Neural cell (in vitro differentiated cells): ENCODE results near the gene PPEF2. TPM values are rescaled to one million over a fixed set of nuclear protein-coding genes. Genes with fewer than 3 reads are reported as not detected.

Experiments
- H2AFZ ChIP-seq: fragments of 200-600, 300-800 bp; sonication (generic), shearing (Covaris generic); 2 replicates; pipeline ENCODE4 v1.6.0; 2014; ENCODE audit warnings: low read depth, mild to moderate bottlenecking, antibody characterized with exemption, low read length, moderate library complexity
- H3F3A ChIP-seq: fragments of 200-600 bp; shearing (Covaris generic); 2 replicates; pipeline ENCODE4 v1.6.1; 2016; ENCODE audit warnings: mild to moderate bottlenecking, moderate library complexity, mixed read lengths, antibody characterized with exemption, low read length; ENCODE audit not compliant: insufficient read depth, poor library complexity, severe bottlenecking
- H3K27ac ChIP-seq: fragments of 200-600, 300-800 bp; sonication (generic), shearing (Covaris generic); 2 replicates; pipeline ENCODE4 v1.5.1; 2014; ENCODE audit warnings: mild to moderate bottlenecking, low read length, moderate library complexity
- H3K27me3 ChIP-seq: fragments of 300-800, 200-600 bp; sonication (generic), shearing (Covaris generic); 2 replicates; pipeline ENCODE4 v1.6.0; 2014; ENCODE audit warnings: mild to moderate bottlenecking, low read depth, low read length, moderate library complexity; ENCODE audit not compliant: insufficient read depth
- H3K36me3 ChIP-seq: fragments of 300-800, 200-600 bp; sonication (generic), shearing (Covaris generic); 2 replicates; pipeline ENCODE4 v1.5.1; 2014; ENCODE audit warnings: mild to moderate bottlenecking, antibody characterized with exemption, low read length, moderate library complexity; ENCODE audit not compliant: insufficient read depth
- H3K4me2 ChIP-seq: fragments of 300-800, 200-600 bp; sonication (generic), shearing (Covaris generic); 2 replicates; pipeline ENCODE4 v1.6.0; 2014; ENCODE audit warnings: mild to moderate bottlenecking, low read length
- H3K4me3 ChIP-seq: fragments of 300-800, 200-600 bp; sonication (generic), shearing (Covaris generic); 2 replicates; pipeline ENCODE4 v1.5.1; 2014; ENCODE audit warnings: mild to moderate bottlenecking, low read length, moderate library complexity
- H3K79me2 ChIP-seq: fragments of 200-600 bp; shearing (Covaris generic); replicated peaks from 2 replicates; pipeline ENCODE4 v1.6.0; 2014; ENCODE audit warnings: mild to moderate bottlenecking, low read length, moderate library complexity; ENCODE audit not compliant: insufficient read depth
- H3K9ac ChIP-seq: fragments of 300-800, 200-600 bp; sonication (generic), shearing (Covaris generic); 2 replicates; pipeline ENCODE4 v1.6.1; 2016; ENCODE audit warnings: mild to moderate bottlenecking, low read length, mixed read lengths
- H3K9me2 ChIP-seq: fragments of 200-600 bp; shearing (Covaris generic); 2 replicates; pipeline ENCODE4 v1.6.1; 2016; ENCODE audit warnings: mild to moderate bottlenecking, low read length, mixed read lengths; ENCODE audit not compliant: insufficient read depth
- H3K9me3 ChIP-seq: fragments of 200-600, 300-800 bp; sonication (generic), shearing (Covaris generic); 2 replicates; pipeline ENCODE4 v1.6.1; 2016; ENCODE audit warnings: mild to moderate bottlenecking, mixed run types, low read length, moderate library complexity, mixed read lengths
- H4K20me1 ChIP-seq: fragments of 200-600 bp; shearing (Covaris generic); 2 replicates; pipeline ENCODE4 v1.6.1; 2016; ENCODE audit warnings: mild to moderate bottlenecking, mixed run types; ENCODE audit not compliant: insufficient read depth
- CTCF ChIP-seq: fragments of 450-650 bp; IDR thresholded peaks from 2 replicates; pipeline ENCODE4 v1.5.1; 2014; ENCODE audit warnings: antibody characterized with exemption, mild to moderate bottlenecking, moderate library complexity; ENCODE audit not compliant: poor library complexity, severe bottlenecking
- EP300 ChIP-seq: fragments of 450-650 bp; conservative IDR thresholded peaks from 2 replicates; pipeline ENCODE4 v1.6.1; 2014; ENCODE audit warnings: antibody characterized with exemption, mild to moderate bottlenecking, moderate library complexity; ENCODE audit not compliant: poor library complexity, severe bottlenecking
- EZH2 ChIP-seq: fragments of 200-600, 300-800 bp; shearing (Covaris generic), sonication (generic); IDR thresholded peaks from 2 replicates; pipeline ENCODE4 v1.6.1; 2014; ENCODE audit warnings: antibody characterized with exemption, low read length, borderline replicate concordance, mild to moderate bottlenecking; ENCODE audit not compliant: insufficient read depth, poor library complexity, severe bottlenecking
- MXI1 ChIP-seq: fragments of 450-650 bp; conservative IDR thresholded peaks from 2 replicates; pipeline ENCODE4 v1.6.1; 2014; ENCODE audit warnings: antibody characterized with exemption, mild to moderate bottlenecking; ENCODE audit not compliant: poor library complexity, severe bottlenecking
- POLR2AphosphoS5 ChIP-seq: IDR thresholded peaks from 2 replicates; pipeline ENCODE4 v1.6.1; 2012
- RAD21 ChIP-seq: fragments of 450-650 bp; conservative IDR thresholded peaks from 2 replicates; pipeline ENCODE4 v1.6.1; 2014; ENCODE audit warnings: antibody characterized with exemption, mild to moderate bottlenecking, moderate library complexity
- REST ChIP-seq: IDR thresholded peaks from 2 replicates; pipeline ENCODE4 v1.6.1; 2012; ENCODE audit warnings: borderline replicate concordance
- SMC3 ChIP-seq: fragments of 450-650 bp; conservative IDR thresholded peaks from 2 replicates; pipeline ENCODE4 v1.6.1; 2014; ENCODE audit warnings: antibody characterized with exemption, mild to moderate bottlenecking, moderate library complexity; ENCODE audit not compliant: poor library complexity
- TAF1 ChIP-seq: IDR thresholded peaks from 2 replicates; pipeline ENCODE4 v1.6.1; 2012; ENCODE audit warnings: low read depth
- polyA plus RNA-seq: library from polyadenylated mRNA; depleted of rRNA; stranded (reverse); fragments of >200 nt; gene quantifications from 2 replicates; pipeline ENCODE4 v1.2.3, GENCODE V29; 2014

PPEF2 gene
- polyA plus RNA-seq, 1 donor from 2014 or later, result 0.28 TPM

GRCh38 chr4:75834772-75835154, 67.5 kb downstream of the PPEF2 start:
- no peak for TF ChIP-seq EZH2
- TF ChIP-seq REST, result no peak
- TF ChIP-seq EP300, result no peak
- no peak for TF ChIP-seq CTCF
- no peak for TF ChIP-seq RAD21
- no peak for TF ChIP-seq TAF1
- no peak overlapping the region for H3K4me2 ChIP-seq
- H2AFZ ChIP-seq, result no peak overlapping the region
- H3K79me2 ChIP-seq, result no peaks in the 10 kb centered on the region
- H3K9ac ChIP-seq, result no peak overlapping the region
- H3K36me3 ChIP-seq, result no peaks in the 10 kb centered on the region
- no peaks in the 10 kb centered on the region for H3K9me3 ChIP-seq
- no peak overlapping the region for H3K27ac ChIP-seq
- no peaks in the 10 kb centered on the region for H3K9me2 ChIP-seq
- no peaks in the 10 kb centered on the region for H3K27me3 ChIP-seq
- H4K20me1 ChIP-seq, result no peaks in the 10 kb centered on the region
- no peaks in the 10 kb centered on the region for H3F3A ChIP-seq
- no peak overlapping the region for H3K4me3 ChIP-seq

- H2AFZ ChIP-seq, result no peak overlapping the region
- no peak for TF ChIP-seq EZH2
- no peak for TF ChIP-seq MXI1
- TF ChIP-seq SMC3, result no peak
- no peak for TF ChIP-seq TAF1
- TF ChIP-seq RAD21, result no peak
- TF ChIP-seq POLR2AphosphoS5, result no peak
- no peak for TF ChIP-seq REST
- no peak for TF ChIP-seq EP300
- TF ChIP-seq CTCF, result no peak
- no peaks in the 10 kb centered on the region for H3F3A ChIP-seq
- H3K27me3 ChIP-seq, result no peaks in the 10 kb centered on the region
- no peaks in the 10 kb centered on the region for H3K36me3 ChIP-seq
- no peak overlapping the region for H3K27ac ChIP-seq
- no peaks in the 10 kb centered on the region for H3K9me2 ChIP-seq
- H4K20me1 ChIP-seq, result no peaks in the 10 kb centered on the region
- no peak overlapping the region for H3K4me3 ChIP-seq
- H3K4me2 ChIP-seq, result no peak overlapping the region
- no peaks in the 10 kb centered on the region for H3K79me2 ChIP-seq
- H3K9ac ChIP-seq, result no peak overlapping the region
- no peaks in the 10 kb centered on the region for H3K9me3 ChIP-seq
Measured at GRCh38 chr4:75834095-75834771, 68.0 kb downstream of the PPEF2 start.
